Lung (tissue), 12 donors: ENCODE results near the gene WDFY1. TPM values are rescaled to one million over a fixed set of nuclear protein-coding genes. Genes with fewer than 3 reads are reported as not detected.
"Not testable (repeated sequence)": the region's sequence is repeated elsewhere in the genome, so short reads cannot be mapped to it uniquely, and the experiment has no call there.

Source experiments
- ATAC-seq: fragments of 200-7000 bp; cut with Tn5 transposase; one replicate; pipeline ENCODE4 v1.9.1; 2020; ENCODE audit warnings: moderate number of reproducible peaks; ENCODE audit not compliant: insufficient read depth, low FRiP score
- DNase-seq, 3 donors: peaks; one replicate each; pipeline ENCODE4 v3.0.0-alpha.2; 2013 to 2017
- H3K27ac ChIP-seq, 2 donors: one replicate each; pipeline ENCODE4 v1.5.1; 2013; ENCODE audit warnings: mild to moderate bottlenecking in 2 of 2, moderate library complexity in 2 of 2, control low read depth in 1 of 2, inconsistent platforms in 1 of 2, low read depth in 1 of 2, low read length in 1 of 2
- H3K27me3 ChIP-seq, 3 donors: one replicate each; pipeline ENCODE4 v1.5.1; 2013; ENCODE audit warnings: low read length in 2 of 3; ENCODE audit not compliant: control insufficient read depth in 3 of 3, insufficient read depth in 3 of 3
- H3K36me3 ChIP-seq, 4 donors: one replicate each; pipeline ENCODE4 v1.5.1; 2013; ENCODE audit warnings: low read length in 4 of 4, mild to moderate bottlenecking in 1 of 4, moderate library complexity in 1 of 4; ENCODE audit not compliant: control insufficient read depth in 4 of 4, insufficient read depth in 4 of 4
- H3K4me1 ChIP-seq, 5 donors: one replicate each; pipeline ENCODE4 v1.5.1; 2013; ENCODE audit warnings: low read length in 5 of 5, mild to moderate bottlenecking in 2 of 5, moderate library complexity in 1 of 5; ENCODE audit not compliant: control insufficient read depth in 5 of 5, insufficient read depth in 5 of 5
- H3K4me3 ChIP-seq: one replicate; pipeline ENCODE4 v1.5.1; 2013; ENCODE audit warnings: mild to moderate bottlenecking, control low read depth, moderate library complexity
- H3K9ac ChIP-seq, 2 donors: one replicate each; pipeline ENCODE4 v1.5.1; 2013; ENCODE audit warnings: low read length in 2 of 2, control low read depth in 1 of 2; ENCODE audit not compliant: insufficient read depth in 1 of 2
- H3K9me3 ChIP-seq, 4 donors: one replicate each; pipeline ENCODE4 v1.5.1; 2013; ENCODE audit warnings: low read length in 3 of 4, mild to moderate bottlenecking in 1 of 4, moderate library complexity in 1 of 4; ENCODE audit not compliant: control insufficient read depth in 4 of 4, insufficient read depth in 3 of 4
- CTCF ChIP-seq: IDR thresholded peaks from 2 replicates; pipeline ENCODE4 v1.5.1; 2012; ENCODE audit warnings: mild to moderate bottlenecking; ENCODE audit errors: control extremely low read depth, extremely low read depth
- WGBS, 2 donors: extraction: QIAGEN DNeasy Blood & Tissue Kit; methylation state at CpG; one replicate each; pipeline ENCODE4 v1.1.7; 2013; 5-methylcytosine and 5-hydroxymethylcytosine counted together
- polyA plus RNA-seq, 2 donors: library from polyadenylated mRNA; stranded (reverse); fragments of 200-250 nt; gene quantifications; one replicate each; pipeline ENCODE4 v1.2.1, GENCODE V29; 2013
- total RNA-seq, 2 donors: library from RNA; depleted of rRNA in 1 of 2; stranded (reverse); fragments of >200 nt in 1 of 2; gene quantifications; one replicate each; pipeline ENCODE4 v1.2.1, GENCODE V29; 2014 to 2021
- donor health status: control.
- donor health status: control.
- donor health status: Bipolar disorder and iron deficiency.
- donor health status: healthy.
- donor health status: DM: yes; HTN: yes; CAD: no.

WDFY1 gene
- total and polyA plus RNA-seq, 4 donors: 14.5 to 90.9 (median 30.8) TPM

DNA sequence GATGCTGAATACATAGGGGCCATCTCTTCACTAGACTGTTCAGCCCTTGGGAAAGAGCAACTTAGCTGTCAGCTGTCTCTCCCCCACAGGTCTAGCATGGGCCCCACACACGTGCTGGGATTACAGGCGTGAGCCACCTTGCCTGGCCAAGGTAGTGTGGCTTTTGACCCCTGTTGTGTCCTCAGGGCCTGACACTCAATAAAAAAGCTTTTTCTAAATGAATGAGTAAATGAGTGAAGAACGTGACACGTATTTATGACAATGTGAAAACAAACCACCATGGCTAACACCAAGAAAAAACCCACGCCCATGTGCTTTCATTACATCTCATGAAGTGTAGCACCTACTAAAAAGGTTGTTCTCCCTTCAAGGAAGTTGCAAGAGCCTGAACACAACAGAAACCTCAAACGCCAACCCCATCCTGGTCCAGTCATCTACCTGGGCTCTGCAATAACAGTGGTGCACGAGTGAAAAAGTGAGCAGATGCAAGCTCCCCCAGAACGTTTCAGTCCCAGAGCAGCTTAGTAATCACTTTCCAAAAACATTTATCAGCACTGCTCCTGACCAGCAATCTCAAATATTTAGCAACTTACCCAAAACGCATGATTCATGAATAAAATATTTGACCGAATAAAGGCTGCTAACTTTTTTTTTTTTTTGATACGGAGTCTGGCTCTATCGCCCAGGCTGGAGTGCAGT lies 3.4 kb downstream of the WDFY1 start:
- peaks cover 0 to 4% (median 0%) of the 10 kb centered on the region in 4 donors for H3K36me3 ChIP-seq
- H3K27me3 ChIP-seq: no peaks in the 10 kb centered on the region
- no peak overlapping the region for H3K4me3 ChIP-seq
- no peaks in the 10 kb centered on the region for H3K9me3 ChIP-seq
- no peak for TF ChIP-seq CTCF
- H3K4me1 ChIP-seq: peaks cover 0 to 34% (median 15%) of the 10 kb centered on the region in 5 donors
- DNase-seq (no peak), ATAC-seq (no peak)
- no peak overlapping the region for H3K9ac ChIP-seq
- H3K27ac ChIP-seq: no peak overlapping the region
- WGBS, 2 donors: 63 to 64% methylated on average over 12 of the region's 12 CpGs

DNA sequence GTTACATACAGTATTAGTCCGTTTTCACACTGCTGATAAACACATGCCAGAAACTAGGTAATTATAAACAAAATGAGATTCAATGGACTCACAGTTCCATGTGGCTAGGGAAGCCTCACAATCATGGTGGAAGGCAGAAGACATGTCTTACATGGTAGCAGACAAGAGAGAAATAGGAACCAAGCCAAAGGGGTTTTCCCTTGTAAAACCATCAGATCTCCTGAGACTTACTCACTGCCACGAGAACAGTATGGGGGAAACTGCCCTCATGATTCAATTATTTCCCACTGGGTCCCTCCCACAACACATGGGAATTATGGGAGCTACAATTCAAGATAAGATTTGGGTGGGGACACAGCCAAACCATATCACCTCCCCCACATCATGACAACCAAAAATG lies 5.7 kb downstream of the WDFY1 start:
- not testable (repeated sequence) for H3K27ac ChIP-seq, DNase-seq, H3K36me3 ChIP-seq, H3K27me3 ChIP-seq, H3K4me3 ChIP-seq, H3K9me3 ChIP-seq, H3K9ac ChIP-seq, ATAC-seq
- WGBS, 2 donors: 44 to 47% methylated on average over 2 of the region's 2 CpGs
- H3K4me1 ChIP-seq: peaks cover 5 to 47% (median 21%) of the 10 kb centered on the region in 5 donors

GRCh38 chr2:223937535-223937934 lies 7.6 kb downstream of the WDFY1 start:
- H3K4me1 ChIP-seq: peaks cover 5 to 54% (median 16%) of the 10 kb centered on the region in 5 donors
- H3K4me3 ChIP-seq: no peak overlapping the region
- TF ChIP-seq CTCF: no peak
- H3K27ac ChIP-seq: no peak overlapping the region
- H3K27me3 ChIP-seq: no peaks in the 10 kb centered on the region
- H3K36me3 ChIP-seq: peaks cover 0 to 1% (median 0%) of the 10 kb centered on the region in 4 donors
- H3K9me3 ChIP-seq: no peaks in the 10 kb centered on the region
- 0 to 31% methylated on average over 1 of the region's 1 CpG for WGBS, 2 donors
- H3K9ac ChIP-seq: no peak overlapping the region
- DNase-seq: no peak
- no peak for ATAC-seq

DNA sequence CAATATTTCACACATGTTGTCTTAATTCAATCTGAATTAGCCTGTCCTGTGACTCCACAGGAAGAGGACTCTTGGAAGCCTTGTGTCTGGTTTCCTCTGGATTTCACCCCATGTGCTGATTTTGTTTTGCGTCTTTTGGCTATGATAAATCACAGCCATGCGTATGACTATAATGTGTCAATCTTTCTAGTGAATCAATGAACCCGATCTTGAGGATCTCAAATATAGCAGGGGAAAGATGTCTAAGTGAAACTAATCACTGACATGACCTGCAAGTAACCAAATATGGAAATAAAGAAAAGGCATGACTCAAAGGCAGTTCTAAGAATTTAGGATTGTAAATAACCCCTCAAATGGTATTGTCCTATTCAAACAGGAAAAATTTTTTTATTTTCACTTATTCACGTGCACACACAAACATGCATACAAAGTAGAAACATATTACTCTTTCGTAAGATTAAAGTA lies 8.2 kb downstream of the WDFY1 start:
- ATAC-seq (no peak), DNase-seq (no peak)
- Histone ChIP-seq H3K4me1 (peaks cover 5 to 53% (median 16%) of the 10 kb centered on the region in 5 donors), H3K4me3 (no peak overlapping the region), H3K9me3 (no peaks in the 10 kb centered on the region), H3K27me3 (no peaks in the 10 kb centered on the region), H3K9ac (peak overlapping the region in 1 of 2 donors; percentile 9), H3K27ac (peak overlapping the region in 1 of 2 donors; percentile 3), H3K36me3 (peaks cover 0 to 1% (median 0%) of the 10 kb centered on the region in 4 donors)
- no peak for TF ChIP-seq CTCF
- WGBS, 2 donors: 60 to 79% methylated on average over 5 of the region's 5 CpGs
